T-helper 2 cell treated with Interferon-gamma antibody and Interleukin-4, amounts not matched to agents 5 μg/mL and 100 μg/mL, for 36 hours (primary cell): Measurements from ENCODE around the gene RBMS2.
A peak's percentile ranks its signal among the peaks of the same experiment; 100 is the strongest.

Source experiments
- DNase-seq: peaks from one replicate; pipeline ENCODE4 v3.0.0; 2021; ENCODE audit warnings: low spot score
- H3K27ac Mint-ChIP-seq: one replicate; pipeline ENCODE4 v1.8.0; 2021; ENCODE audit warnings: mild to moderate bottlenecking, mixed read lengths
- H3K27me3 Mint-ChIP-seq: one replicate; pipeline ENCODE4 v1.8.0; 2021; ENCODE audit warnings: low read depth, mixed read lengths
- H3K36me3 Mint-ChIP-seq: one replicate; pipeline ENCODE4 v1.8.0; 2021; ENCODE audit warnings: low read depth, mixed read lengths
- H3K4me1 Mint-ChIP-seq: one replicate; pipeline ENCODE4 v1.8.0; 2021; ENCODE audit warnings: low read depth, mixed read lengths
- H3K4me3 Mint-ChIP-seq: one replicate; pipeline ENCODE4 v1.8.0; 2022; ENCODE audit warnings: mild to moderate bottlenecking, moderate library complexity, mixed read lengths
- H3K9me3 Mint-ChIP-seq: one replicate; pipeline ENCODE4 v1.8.0; 2021; ENCODE audit warnings: mixed read lengths

The RBMS2 gene

DNA sequence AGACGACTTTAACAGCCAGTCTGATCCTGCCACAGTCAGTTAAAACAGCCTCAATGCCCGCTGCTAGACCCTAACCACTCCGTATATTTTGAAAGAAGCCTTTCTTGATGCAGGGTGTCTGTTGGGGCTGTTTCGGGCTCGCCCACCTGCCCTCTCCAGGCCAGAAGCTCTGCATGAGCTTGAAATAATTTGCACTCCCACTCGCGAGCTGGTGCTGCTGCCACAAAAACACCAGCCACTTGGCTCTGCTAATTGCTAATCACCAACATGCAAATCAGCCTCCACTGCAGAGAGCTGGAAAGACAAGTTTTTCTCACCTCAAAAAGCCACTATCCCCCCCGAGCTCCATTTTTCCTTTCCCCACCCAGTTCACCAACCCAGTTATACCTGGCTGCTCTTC is 93.0 kb downstream of the RBMS2 start:
- no peaks in the 10 kb centered on the region for H3K27me3 Mint-ChIP-seq
- H3K9me3 Mint-ChIP-seq: no peaks in the 10 kb centered on the region
- no peak for DNase-seq
- H3K36me3 Mint-ChIP-seq: peaks cover 79% of the 10 kb centered on the region
- H3K4me1 Mint-ChIP-seq: peaks cover 2% of the 10 kb centered on the region
- H3K27ac Mint-ChIP-seq: no peak overlapping the region
- H3K4me3 Mint-ChIP-seq: no peak overlapping the region

DNA sequence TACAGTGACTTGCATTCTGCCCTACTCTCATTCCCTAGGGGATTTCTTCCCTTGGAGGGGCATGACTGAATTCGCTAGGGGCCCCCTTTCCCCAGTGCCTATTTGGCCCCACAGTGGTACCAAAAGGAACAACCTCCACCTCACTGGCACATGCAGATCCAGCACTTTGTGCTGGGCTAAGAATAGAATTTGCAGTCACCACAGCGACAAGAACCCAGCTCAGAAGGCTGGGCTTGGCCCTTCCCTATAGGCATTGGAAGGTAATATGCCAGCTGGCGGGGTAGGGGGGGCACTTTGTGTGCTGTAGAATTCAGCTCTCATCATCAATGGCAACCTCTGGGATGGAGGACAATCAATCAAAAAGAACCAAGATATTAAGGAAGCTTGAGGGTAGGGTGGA is 94.6 kb downstream of the RBMS2 start:
- no peak for DNase-seq
- Mint-ChIP-seq H3K27ac (no peak overlapping the region), H3K36me3 (peaks cover 67% of the 10 kb centered on the region), H3K4me1 (peaks cover 2% of the 10 kb centered on the region), H3K27me3 (no peaks in the 10 kb centered on the region), H3K9me3 (no peaks in the 10 kb centered on the region), H3K4me3 (no peak overlapping the region)

DNA sequence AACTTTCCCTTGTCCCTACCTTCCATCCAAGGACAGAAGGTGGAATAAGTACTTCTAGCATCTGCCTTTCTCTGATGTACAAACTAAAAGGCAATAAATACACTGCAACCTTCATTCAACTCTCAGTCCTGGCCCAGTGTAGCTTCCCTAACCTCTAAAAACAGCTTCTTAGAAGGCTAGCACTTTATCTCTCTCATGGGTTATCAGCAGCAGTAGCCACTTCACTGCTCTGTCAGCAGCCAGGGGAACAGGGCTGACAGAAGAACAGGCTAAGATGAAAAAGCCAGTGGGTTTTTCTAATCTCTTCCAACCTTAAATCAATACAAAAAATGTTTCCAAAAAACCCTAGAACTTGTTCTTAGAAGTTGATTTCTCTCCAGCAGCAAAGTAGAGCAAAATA is 95.3 kb downstream of the RBMS2 start:
- no peaks in the 10 kb centered on the region for H3K9me3 Mint-ChIP-seq
- H3K4me1 Mint-ChIP-seq: peaks cover 2% of the 10 kb centered on the region
- H3K27ac Mint-ChIP-seq: peak overlapping the region; percentile 21
- H3K27me3 Mint-ChIP-seq: no peaks in the 10 kb centered on the region
- no peak overlapping the region for H3K4me3 Mint-ChIP-seq
- H3K36me3 Mint-ChIP-seq: peaks cover 62% of the 10 kb centered on the region
- no peak for DNase-seq

DNA sequence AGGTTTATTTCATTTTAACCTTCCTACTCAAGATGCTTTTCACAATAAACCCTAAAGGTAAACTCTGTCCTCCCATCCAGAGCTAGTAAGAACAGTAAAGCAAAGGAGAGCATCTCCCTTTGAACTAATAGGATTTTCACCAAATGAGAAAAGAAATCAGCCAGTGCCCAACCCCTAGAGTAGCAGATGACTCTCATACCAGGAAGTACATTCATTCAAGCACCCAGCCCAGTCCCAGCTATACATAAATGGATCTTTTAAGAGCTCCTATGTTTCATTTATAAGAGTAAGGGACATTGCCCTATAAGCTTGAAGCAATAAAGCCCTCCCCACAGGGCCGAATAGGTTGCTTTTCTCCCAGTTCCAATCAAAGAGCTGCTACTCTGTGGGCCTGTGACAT is 100.9 kb downstream of the RBMS2 start:
- no peaks in the 10 kb centered on the region for H3K27me3 Mint-ChIP-seq
- peaks cover 46% of the 10 kb centered on the region for H3K36me3 Mint-ChIP-seq
- no peaks in the 10 kb centered on the region for H3K9me3 Mint-ChIP-seq
- H3K27ac Mint-ChIP-seq: no peak overlapping the region
- no peak overlapping the region for H3K4me3 Mint-ChIP-seq
- no peak for DNase-seq
- peaks cover 27% of the 10 kb centered on the region for H3K4me1 Mint-ChIP-seq

DNA sequence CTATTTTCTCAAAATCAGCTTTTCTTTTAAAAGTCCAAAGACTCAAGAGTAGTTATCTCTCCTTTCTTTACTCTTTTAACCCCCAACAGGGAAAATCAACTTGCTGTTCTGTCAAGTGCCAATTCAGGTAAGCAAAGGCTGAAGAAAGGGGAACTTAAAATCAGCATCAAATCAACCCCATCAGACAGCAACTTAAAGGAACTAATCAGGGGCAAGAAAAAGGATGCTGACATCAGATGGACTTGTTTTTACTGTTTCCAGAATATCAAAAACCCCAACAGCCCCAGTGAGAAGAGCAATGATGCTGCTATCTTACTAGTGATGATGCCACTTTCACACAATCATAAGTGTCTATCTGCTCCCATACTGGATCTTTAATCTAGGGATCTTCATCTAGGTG is 105.1 kb downstream of the RBMS2 start:
- Mint-ChIP-seq H3K4me1 (peaks cover 48% of the 10 kb centered on the region), H3K27ac (peak overlapping the region; percentile 41), H3K27me3 (no peaks in the 10 kb centered on the region), H3K9me3 (no peaks in the 10 kb centered on the region), H3K4me3 (no peak overlapping the region), H3K36me3 (peaks cover 45% of the 10 kb centered on the region)
- DNase-seq: no peak

DNA sequence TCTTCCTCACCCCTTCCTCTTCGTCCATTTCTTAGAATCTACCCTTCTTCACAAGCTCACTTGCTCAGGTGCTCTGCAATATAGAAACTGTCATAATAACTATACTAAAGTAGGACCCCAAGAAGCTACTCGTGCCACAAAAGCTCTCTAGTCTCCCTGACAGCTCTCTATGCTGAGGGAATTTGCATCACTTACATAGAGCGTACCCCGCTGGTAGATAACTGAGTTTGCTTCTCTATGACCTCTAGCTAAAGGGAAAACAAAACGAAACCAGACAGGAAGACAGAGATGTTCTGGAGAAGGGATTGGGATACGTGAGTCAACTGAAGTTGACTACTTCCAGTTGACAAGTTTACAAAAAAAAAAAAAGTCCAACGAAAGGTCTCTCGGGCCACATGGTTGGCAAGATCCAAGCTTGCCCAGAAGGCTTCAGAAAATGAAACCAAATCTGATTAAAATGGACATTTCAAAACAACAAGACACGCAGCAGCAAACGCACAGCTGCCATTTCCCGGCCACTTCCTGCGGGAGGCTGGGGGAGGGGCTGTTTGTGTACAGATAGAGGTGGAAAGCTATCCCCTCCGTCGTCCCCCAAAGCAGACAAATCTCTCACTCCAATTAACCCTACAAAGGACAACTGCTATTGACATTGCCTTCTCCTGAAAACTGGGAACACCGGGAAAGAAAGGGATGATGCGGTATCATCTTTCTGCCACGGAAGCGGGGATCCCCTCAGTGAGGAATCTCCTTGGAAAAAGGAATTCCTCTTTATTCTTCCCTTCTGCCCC is 107.2 kb downstream of the RBMS2 start:
- Mint-ChIP-seq H3K36me3 (peaks cover 38% of the 10 kb centered on the region), H3K27ac (peak overlapping the region; percentile 91), H3K4me3 (peak overlapping the region; percentile 98), H3K9me3 (no peaks in the 10 kb centered on the region), H3K27me3 (no peaks in the 10 kb centered on the region), H3K4me1 (peaks cover 56% of the 10 kb centered on the region)
- DNase-seq: peak; percentile 58

DNA sequence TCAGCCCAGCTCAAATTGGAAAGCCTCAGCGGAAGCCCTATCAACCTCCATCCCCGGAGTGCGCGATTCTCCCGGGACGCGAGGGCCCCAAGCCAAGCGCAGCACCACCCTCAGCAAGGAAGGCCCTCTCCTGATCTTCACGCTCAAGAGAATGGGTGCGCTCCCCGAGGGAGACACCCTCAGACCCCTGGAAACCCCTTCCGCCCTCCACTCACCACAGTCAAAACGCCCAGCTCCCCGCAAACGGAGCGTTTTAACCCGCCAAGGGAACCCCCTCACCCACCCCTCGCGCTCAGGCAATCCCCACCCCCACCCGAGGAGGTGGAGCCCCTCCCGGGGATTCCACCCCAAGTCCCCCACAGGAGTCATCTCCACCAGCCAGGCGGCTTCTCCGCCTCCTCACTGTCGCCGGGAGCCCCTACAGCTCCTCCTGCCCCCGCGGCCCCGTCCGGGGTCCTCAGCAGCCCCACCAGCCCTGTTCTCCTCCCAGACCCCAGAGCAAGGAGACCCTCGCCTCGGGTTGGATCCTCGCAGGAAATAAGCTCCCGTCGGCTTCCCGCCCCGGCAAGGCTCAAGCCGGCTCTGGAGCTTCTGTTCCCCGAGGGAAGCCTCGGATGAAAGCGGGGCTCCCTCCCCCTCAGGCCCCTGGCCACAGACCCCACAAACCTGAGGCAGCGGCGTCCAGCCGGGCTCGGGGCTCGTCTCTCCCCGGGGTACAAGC is 108.0 kb downstream of the RBMS2 start:
- peak; percentile 49 for DNase-seq
- Mint-ChIP-seq H3K27me3 (no peaks in the 10 kb centered on the region), H3K9me3 (no peaks in the 10 kb centered on the region), H3K36me3 (peaks cover 32% of the 10 kb centered on the region), H3K27ac (peak overlapping the region; percentile 91), H3K4me3 (peak overlapping the region; percentile 98), H3K4me1 (peaks cover 57% of the 10 kb centered on the region)

DNA sequence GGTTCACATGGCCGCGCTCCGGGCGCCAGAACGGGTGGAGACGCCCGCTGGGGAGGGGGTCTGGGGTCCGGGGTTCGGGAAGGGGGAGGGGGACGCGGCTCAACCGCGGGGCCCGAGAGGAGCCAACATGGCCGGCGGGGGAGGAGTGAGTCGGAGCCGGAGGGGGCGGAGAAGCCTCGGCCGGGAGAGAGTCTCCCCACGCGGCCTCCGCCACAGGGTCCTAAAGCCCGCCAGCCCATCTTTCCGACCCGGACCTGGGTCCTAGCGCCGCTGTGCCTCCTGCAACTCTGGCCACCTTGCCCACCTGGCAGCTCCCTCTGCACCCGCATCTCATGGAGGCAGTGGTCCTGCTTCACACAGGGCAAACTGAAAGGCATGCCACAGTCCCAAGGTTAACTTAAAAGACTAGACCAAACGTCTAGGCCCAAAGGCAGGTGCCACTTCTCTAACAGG is 108.6 kb downstream of the RBMS2 start, which contains the start of gene BAZ2A:
BAZ2A (minus strand) TSS at position 147 of the 453 bp plus-strand sequence. CDS start 12,796 bp downstream, outside the sequence.
- Mint-ChIP-seq H3K27me3 (no peaks in the 10 kb centered on the region), H3K4me3 (peak within 1 kb of the TSS; percentile 98), H3K27ac (peak within 1 kb of the TSS; percentile 91), H3K36me3 (peaks cover 33% of the 10 kb centered on the region), H3K9me3 (no peaks in the 10 kb centered on the region), H3K4me1 (peaks cover 59% of the 10 kb centered on the region)
- peak; percentile 87 for DNase-seq

DNA sequence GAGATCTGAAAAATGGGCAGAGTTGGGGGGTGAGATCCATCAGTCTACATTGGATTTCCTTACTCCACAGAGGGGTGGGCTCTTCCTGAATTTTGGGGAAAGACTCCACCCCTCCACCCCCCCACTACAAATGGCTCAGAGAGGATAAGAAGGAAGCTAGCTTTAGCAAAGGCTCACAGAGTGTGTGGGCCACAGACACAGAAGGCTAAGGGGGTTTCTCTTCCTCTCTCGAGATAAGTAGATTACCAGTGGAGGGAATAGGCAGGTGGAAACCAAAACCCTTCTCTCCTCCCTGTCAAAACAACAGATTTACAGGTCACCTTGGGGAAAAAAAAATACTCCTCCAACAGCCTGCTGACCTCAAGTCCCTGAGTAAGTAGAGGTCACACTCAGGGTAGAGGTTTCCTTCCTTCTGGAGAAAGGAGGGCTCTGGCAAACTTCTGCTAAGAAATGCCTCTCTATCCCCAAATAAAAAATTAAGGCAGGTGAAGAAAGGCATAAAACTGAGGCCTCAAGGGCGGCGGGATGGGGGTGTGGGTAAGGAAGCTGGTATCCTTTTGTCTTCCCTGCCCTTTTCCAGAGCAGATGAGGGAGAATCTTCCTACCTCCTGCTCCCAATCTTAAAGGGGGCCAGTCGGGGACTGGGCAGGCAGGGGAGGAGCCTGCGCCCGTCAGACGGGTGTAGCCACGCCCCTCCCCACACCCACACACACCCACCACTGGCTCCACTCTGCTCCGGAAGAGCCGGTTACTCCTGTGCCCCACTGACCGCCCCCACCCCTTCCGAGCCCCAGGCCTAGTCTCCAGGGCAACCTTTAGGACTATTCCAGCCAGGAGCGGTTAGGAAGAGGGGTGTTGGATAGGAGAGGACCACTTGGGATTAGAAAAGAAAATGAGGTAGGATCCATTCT is 110.4 kb downstream of the RBMS2 start:
- Mint-ChIP-seq H3K9me3 (no peaks in the 10 kb centered on the region), H3K4me1 (peaks cover 55% of the 10 kb centered on the region), H3K4me3 (peak overlapping the region; percentile 98), H3K27me3 (no peaks in the 10 kb centered on the region), H3K36me3 (peaks cover 19% of the 10 kb centered on the region), H3K27ac (peak overlapping the region; percentile 43)
- DNase-seq: peak; percentile 73

DNA sequence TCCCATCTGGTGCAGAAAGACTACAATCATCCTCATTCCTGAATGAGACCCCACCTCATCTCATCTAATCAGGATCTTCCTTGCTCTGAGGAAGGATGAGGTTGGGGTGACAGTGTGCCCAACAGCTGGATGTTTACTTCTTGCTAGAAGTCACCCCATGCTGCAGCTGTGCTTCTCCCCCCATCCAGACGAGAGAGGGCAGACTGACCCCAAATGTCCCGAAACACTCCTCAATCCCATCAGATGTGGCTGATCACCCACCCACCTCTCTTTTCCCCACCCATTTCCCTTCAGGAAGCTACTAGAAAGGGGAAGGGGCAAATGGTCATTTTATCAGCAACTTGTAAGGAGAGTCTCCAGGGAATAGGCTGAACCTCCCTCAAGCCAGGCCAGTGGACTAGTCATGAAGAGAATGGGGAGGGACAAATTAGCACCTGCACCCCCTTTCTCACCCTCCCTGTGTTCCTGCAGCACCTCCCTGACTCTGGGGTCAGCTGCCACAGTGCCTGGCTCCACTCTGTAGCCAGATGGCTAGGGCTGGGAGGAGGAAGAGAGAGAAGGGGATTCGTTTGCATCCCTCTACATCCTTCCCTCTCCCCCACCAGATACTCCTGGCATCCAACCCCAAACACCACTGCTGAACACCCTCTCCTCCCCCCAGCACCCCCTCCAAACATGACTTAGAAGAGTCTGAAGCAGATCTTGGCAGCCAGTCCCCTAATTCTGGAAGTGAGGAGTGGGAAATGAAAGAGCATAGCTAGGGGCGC is 111.3 kb downstream of the RBMS2 start:
- Mint-ChIP-seq H3K27me3 (no peaks in the 10 kb centered on the region), H3K9me3 (no peaks in the 10 kb centered on the region), H3K36me3 (peaks cover 24% of the 10 kb centered on the region), H3K4me1 (peaks cover 58% of the 10 kb centered on the region), H3K27ac (peak overlapping the region; percentile 29), H3K4me3 (peak overlapping the region; percentile 92)
- DNase-seq: no peak

DNA sequence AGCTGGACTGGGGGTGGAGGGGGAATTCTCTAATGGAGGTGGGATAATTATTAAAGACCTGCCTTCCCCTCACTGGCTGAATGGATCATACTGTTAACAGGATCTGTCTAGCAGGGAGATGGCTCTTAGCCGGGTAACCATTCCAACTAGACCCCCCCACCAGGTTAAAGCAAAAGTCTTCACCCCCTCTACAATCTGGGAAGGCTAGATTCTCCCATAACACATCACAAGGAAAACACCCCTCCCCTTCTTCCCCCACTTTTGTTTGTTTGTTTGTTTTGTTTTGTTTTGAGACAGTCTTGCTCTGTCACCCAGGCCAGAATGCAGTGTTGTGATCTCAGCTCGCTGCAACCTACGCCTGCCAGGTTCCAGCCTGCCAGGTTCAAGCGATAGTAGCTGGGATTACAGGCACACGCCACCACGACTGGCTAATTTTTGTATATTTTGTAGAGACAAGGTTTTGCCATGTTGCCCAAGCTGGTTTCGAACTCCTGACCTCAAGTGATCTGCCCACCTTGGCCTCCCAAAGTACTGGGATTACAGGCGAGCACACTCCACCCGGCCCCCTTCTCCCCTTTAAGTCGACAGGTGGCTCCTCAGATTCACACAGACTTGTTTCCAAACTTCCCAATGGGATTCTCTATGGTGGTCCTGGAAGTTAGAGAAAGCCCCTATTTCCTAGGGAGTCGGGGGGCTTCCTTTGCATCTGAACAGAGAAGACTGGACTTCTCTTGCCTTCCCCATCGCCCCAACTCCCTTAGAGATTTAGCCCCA is 112.0 kb downstream of the RBMS2 start:
- Mint-ChIP-seq H3K4me1 (peaks cover 53% of the 10 kb centered on the region), H3K27ac (peak overlapping the region; percentile 80), H3K9me3 (no peaks in the 10 kb centered on the region), H3K36me3 (peaks cover 27% of the 10 kb centered on the region), H3K4me3 (peak overlapping the region; percentile 92), H3K27me3 (no peaks in the 10 kb centered on the region)
- DNase-seq: no peak

DNA sequence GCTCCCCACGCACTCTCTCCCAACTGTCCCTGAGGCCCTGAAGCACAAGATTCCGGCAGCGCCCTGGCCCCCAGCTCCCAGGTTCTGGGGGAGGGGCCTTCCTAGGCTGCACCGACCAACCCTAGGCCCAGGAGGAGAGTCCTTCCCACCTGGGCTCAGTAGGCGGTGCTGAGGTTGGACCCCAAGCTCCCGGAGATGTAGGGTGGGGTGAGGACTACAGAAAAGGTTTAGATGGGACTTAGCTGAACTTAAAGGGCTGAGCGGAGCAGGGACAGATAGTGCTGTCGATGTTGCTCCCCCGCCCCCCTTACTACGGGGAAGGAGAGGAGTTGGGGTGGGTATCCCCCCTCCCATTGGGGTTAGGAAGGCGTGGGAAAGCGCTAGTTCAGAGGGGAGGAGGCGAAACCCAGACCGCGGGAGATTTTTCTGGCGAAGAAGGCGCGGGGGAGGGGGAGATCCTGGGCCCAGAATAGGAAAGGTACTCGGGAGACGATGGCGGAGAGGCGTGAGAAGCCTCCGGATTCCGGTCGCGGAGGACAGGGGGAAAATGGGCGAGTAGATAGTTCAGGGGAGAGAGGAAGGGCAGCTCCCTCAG is 112.7 kb downstream of the RBMS2 start:
- H3K4me1 Mint-ChIP-seq: peaks cover 50% of the 10 kb centered on the region
- peak overlapping the region; percentile 92 for H3K4me3 Mint-ChIP-seq
- H3K27ac Mint-ChIP-seq: peak overlapping the region; percentile 80
- H3K36me3 Mint-ChIP-seq: peaks cover 25% of the 10 kb centered on the region
- no peaks in the 10 kb centered on the region for H3K27me3 Mint-ChIP-seq
- H3K9me3 Mint-ChIP-seq: no peaks in the 10 kb centered on the region
- peak; percentile 39 for DNase-seq
